Peyer's patch (tissue), 4 donors: Measurements from ENCODE around the gene TBXT.

ENCODE experiments used
- CTCF ChIP-seq, 6 experiments: fragments of 450-650 bp in 4 of 6; fragments of 200-600 bp in 2 of 6; sonication (generic) in 1 of 6; IDR thresholded peaks; one replicate each; pipeline ENCODE4 v1.5.1; 2017 to 2019; ENCODE audit warnings: antibody characterized with exemption in 6 of 6, mild to moderate bottlenecking in 3 of 6, moderate library complexity in 1 of 6
- POLR2A ChIP-seq, 2 donors: fragments of 450-650 bp; IDR thresholded peaks; one replicate each; pipeline ENCODE4 v1.5.1; 2017; ENCODE audit warnings: antibody characterized with exemption in 2 of 2, mild to moderate bottlenecking in 2 of 2, moderate library complexity in 2 of 2

GRCh38 chr6:166203003-166203640 lies 35.5 kb upstream of the TBXT start:
- TF ChIP-seq CTCF (IDR thresholded peaks at IDR 0.05) = no peak
- TF ChIP-seq POLR2A (IDR thresholded peaks at IDR 0.05) = no peak
